GM12878 (cell line): ENCODE data around the gene TRAPPC12. TPM values are rescaled to one million over a fixed set of nuclear protein-coding genes. Genes with fewer than 3 reads are reported as not detected.
A peak's percentile ranks its signal among the peaks of the same experiment; 100 is the strongest.

Source experiments
- BACH1 ChIP-seq: fragments of 450-650 bp; IDR thresholded peaks from 2 replicates; pipeline ENCODE4 v1.6.1; 2017; ENCODE audit warnings: mild to moderate bottlenecking, borderline replicate concordance
- BRCA1 ChIP-seq: IDR thresholded peaks from 2 replicates; pipeline ENCODE4 v1.6.1; 2011; ENCODE audit warnings: low read depth, low read length, improper control_type of control experiment
- EED ChIP-seq: sonication (generic); IDR thresholded peaks from 2 replicates; pipeline ENCODE4 v1.6.1; 2016; ENCODE audit warnings: antibody characterized with exemption, low read depth
- GABPA ChIP-seq: IDR thresholded peaks from 2 replicates; pipeline ENCODE4 v1.6.1; 2014; ENCODE audit warnings: antibody characterized with exemption, low read depth, mild to moderate bottlenecking, inconsistent platforms
- HCFC1 ChIP-seq: fragments of 150-350 bp; IDR thresholded peaks from 2 replicates; pipeline ENCODE4 v1.6.1; 2014; ENCODE audit warnings: low read length
- IRF4 ChIP-seq: IDR thresholded peaks from 2 replicates; pipeline ENCODE4 v1.6.1; 2011; ENCODE audit warnings: low read depth, low read length
- KAT2A ChIP-seq: conservative IDR thresholded peaks from 2 replicates; pipeline ENCODE4 v1.6.1; 2011; ENCODE audit warnings: low read depth, low read length; ENCODE audit not compliant: control insufficient read depth
- NFYA ChIP-seq: IDR thresholded peaks from 2 replicates; pipeline ENCODE4 v1.6.1; 2011; ENCODE audit warnings: low read depth, mild to moderate bottlenecking, low read length, improper control_type of control experiment, borderline replicate concordance
- NFYB ChIP-seq: IDR thresholded peaks from 2 replicates; pipeline ENCODE4 v1.6.1; 2011; ENCODE audit warnings: low read depth, mild to moderate bottlenecking, low read length, improper control_type of control experiment, moderate library complexity; ENCODE audit not compliant: insufficient read depth
- POLR2A ChIP-seq: IDR thresholded peaks from 2 replicates; pipeline ENCODE4 v1.6.1; 2011; ENCODE audit warnings: low read depth, mild to moderate bottlenecking, low read length
- POLR2AphosphoS5 ChIP-seq: IDR thresholded peaks from 2 replicates; pipeline ENCODE4 v1.6.1; 2011; ENCODE audit warnings: mild to moderate bottlenecking, low read length, inconsistent platforms
- POU2F2 ChIP-seq: IDR thresholded peaks from 3 replicates; pipeline ENCODE4 v1.6.1; 2011; ENCODE audit warnings: low read depth, mild to moderate bottlenecking, low read length, borderline replicate concordance
- RAD21 ChIP-seq: IDR thresholded peaks from 2 replicates; pipeline ENCODE4 v1.6.1; 2011; ENCODE audit warnings: mild to moderate bottlenecking, low read depth, low read length, moderate library complexity; ENCODE audit not compliant: insufficient read depth
- RELA ChIP-seq: fragments of 450-650 bp; IDR thresholded peaks from 2 replicates; pipeline ENCODE4 v1.8.0; 2014; ENCODE audit warnings: borderline replicate concordance; ENCODE audit not compliant: partially characterized antibody
- SIX5 ChIP-seq: IDR thresholded peaks from 2 replicates; pipeline ENCODE4 v1.6.1; 2011; ENCODE audit warnings: mild to moderate bottlenecking, low read depth, low read length, moderate library complexity; ENCODE audit not compliant: severe bottlenecking
- SMAD1 ChIP-seq: fragments of 450-650 bp; IDR thresholded peaks from 2 replicates; pipeline ENCODE4 v1.6.1; 2018; ENCODE audit warnings: mild to moderate bottlenecking, low read depth; ENCODE audit not compliant: partially characterized antibody
- SMAD5 ChIP-seq: IDR thresholded peaks from 2 replicates; pipeline ENCODE4 v1.6.1; 2016; ENCODE audit warnings: antibody characterized with exemption, low read depth
- SMC3 ChIP-seq: IDR thresholded peaks from 2 replicates; pipeline ENCODE4 v1.6.1; 2011; ENCODE audit warnings: low read length, improper control_type of control experiment, borderline replicate concordance
- ZNF24 ChIP-seq: fragments of 450-650 bp; IDR thresholded peaks from 2 replicates; pipeline ENCODE4 v1.6.1; 2017; ENCODE audit warnings: antibody characterized with exemption, mild to moderate bottlenecking
- polyA plus RNA-seq, 11 experiments: library from polyadenylated mRNA; depleted of rRNA in 4 of 11; unstranded in 6 of 11; stranded (reverse) in 5 of 11; fragments of >200 nt; fragmentation: Nextera tagmentation in 4 of 11; fragmentation: Illumina TruSeq in 1 of 11; extraction: Ambion mirVana in 4 of 11; extraction: Trizol in 1 of 11; gene quantifications; 1 replicate in 1 of 11; 2 replicates in 10 of 11; pipeline versions ENCODE4 v1.2.1 to v1.2.3, GENCODE V29; 2011 to 2016; ENCODE audit warnings: inconsistent platforms in 2 of 11, missing spikeins in 2 of 11, low read depth in 1 of 11
- total RNA-seq, 4 experiments: library from RNA; depleted of rRNA in 3 of 4; stranded (reverse); fragments of >200 nt in 3 of 4; fragmentation: Illumina TruSeq in 1 of 4; extraction: Trizol in 1 of 4; gene quantifications; 2 replicates each; pipeline versions ENCODE4 v1.2.1 to v1.2.3, GENCODE V29; 2013 to 2021
- TF ChIP-seq, protein P1 (sequence below): fragments of 150-350 bp; IDR thresholded peaks from 2 replicates; pipeline ENCODE4 v1.6.1; 2014; ENCODE audit warnings: mild to moderate bottlenecking, low read depth, low read length
- TF ChIP-seq, protein P2 (sequence below): fragments of 150-350 bp; IDR thresholded peaks from 2 replicates; pipeline ENCODE4 v1.6.1; 2016; ENCODE audit warnings: low read depth, low read length
- TF ChIP-seq, protein P3 (sequence below): fragments of 450-650 bp; formaldehyde crosslinking; IDR thresholded peaks from 2 replicates; pipeline ENCODE4 v1.4.0; 2020; ENCODE audit warnings: mild to moderate bottlenecking, moderate library complexity

The TRAPPC12 gene
- total and polyA plus RNA-seq, 10 of the 15 experiments (the other 5 are each of a cell fraction or from before 2014, with no cell fraction given) = 8.6 to 77.1 (median 37.4) TPM

DNA sequence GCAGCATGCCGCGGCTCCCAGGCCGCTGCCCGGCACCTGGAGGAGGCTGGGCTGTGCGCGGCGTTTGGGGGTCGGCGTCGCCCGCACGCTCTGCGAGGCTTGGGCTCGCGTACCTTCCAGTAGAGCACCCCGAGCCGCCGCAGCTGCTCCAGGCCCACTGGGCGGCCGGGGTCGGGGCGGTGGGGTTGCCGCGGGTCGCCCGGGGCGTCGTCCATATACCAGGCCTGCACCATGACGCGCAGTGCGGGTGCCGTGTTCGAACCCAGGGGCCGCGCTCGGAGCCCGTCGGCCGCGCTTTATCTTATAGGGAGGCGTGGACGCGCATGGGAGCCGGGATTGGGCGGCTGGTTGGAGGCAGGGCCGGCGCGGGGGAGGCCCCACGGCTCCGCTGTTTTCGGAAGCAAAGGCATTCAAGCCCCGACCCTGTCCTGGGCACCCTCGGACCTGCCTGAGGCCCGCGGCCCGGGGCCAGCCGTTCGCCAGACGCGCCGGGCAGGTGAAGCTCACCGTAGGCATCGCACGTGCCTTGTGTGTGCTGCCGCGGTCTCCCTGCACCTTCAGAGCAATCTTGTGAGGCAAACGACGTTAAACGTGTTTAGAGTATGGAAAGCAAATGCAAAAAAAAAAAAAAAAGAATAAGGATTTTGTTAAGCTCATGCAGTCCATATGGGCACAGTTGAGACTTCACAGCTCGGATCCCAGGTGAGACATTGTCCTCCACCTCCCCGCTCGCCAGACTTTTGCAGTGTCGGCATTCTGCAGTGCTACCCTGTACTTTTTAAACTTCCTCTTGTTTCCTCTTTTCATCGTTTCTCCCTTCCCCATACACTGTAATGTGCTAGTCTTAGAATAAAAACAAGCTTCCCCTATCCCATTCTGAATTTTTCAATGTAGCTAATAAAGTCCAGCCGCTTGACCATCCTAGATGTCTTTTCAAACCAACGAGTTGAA lies 140.0 kb downstream of the TRAPPC12 start, which contains the start of gene ADI1 (continued):
- TF ChIP-seq POU2F2 (0 out of 3 replicates have a peak, but pooled peaks have one; percentile 42), SIX5 (no peak), NFYB (0 out of 2 replicates have a peak, but pooled peaks have one; percentile 12), NFYA (no peak), SMC3 (no peak), POLR2A (peak; percentile 87), KAT2A (no peak), ZNF24 (no peak), GABPA (no peak), IRF4 (no peak), SMAD5 (peak; percentile 35; the same call in 1 of the 2 replicates), BRCA1 (no peak), HCFC1 (0 out of 2 replicates have a peak, but pooled peaks have one; percentile 7), RELA (peak; percentile 8), SMAD1 (no peak), RAD21 (no peak), BACH1 (peak; percentile 6), POLR2AphosphoS5 (peak; percentile 57), EED (no peak)
- TF ChIP-seq, protein P1, sequence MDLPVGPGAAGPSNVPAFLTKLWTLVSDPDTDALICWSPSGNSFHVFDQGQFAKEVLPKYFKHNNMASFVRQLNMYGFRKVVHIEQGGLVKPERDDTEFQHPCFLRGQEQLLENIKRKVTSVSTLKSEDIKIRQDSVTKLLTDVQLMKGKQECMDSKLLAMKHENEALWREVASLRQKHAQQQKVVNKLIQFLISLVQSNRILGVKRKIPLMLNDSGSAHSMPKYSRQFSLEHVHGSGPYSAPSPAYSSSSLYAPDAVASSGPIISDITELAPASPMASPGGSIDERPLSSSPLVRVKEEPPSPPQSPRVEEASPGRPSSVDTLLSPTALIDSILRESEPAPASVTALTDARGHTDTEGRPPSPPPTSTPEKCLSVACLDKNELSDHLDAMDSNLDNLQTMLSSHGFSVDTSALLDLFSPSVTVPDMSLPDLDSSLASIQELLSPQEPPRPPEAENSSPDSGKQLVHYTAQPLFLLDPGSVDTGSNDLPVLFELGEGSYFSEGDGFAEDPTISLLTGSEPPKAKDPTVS = no peak
- TF ChIP-seq, protein P2, sequence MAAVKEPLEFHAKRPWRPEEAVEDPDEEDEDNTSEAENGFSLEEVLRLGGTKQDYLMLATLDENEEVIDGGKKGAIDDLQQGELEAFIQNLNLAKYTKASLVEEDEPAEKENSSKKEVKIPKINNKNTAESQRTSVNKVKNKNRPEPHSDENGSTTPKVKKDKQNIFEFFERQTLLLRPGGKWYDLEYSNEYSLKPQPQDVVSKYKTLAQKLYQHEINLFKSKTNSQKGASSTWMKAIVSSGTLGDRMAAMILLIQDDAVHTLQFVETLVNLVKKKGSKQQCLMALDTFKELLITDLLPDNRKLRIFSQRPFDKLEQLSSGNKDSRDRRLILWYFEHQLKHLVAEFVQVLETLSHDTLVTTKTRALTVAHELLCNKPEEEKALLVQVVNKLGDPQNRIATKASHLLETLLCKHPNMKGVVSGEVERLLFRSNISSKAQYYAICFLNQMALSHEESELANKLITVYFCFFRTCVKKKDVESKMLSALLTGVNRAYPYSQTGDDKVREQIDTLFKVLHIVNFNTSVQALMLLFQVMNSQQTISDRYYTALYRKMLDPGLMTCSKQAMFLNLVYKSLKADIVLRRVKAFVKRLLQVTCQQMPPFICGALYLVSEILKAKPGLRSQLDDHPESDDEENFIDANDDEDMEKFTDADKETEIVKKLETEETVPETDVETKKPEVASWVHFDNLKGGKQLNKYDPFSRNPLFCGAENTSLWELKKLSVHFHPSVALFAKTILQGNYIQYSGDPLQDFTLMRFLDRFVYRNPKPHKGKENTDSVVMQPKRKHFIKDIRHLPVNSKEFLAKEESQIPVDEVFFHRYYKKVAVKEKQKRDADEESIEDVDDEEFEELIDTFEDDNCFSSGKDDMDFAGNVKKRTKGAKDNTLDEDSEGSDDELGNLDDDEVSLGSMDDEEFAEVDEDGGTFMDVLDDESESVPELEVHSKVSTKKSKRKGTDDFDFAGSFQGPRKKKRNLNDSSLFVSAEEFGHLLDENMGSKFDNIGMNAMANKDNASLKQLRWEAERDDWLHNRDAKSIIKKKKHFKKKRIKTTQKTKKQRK = no peak
- TF ChIP-seq, protein P3, sequence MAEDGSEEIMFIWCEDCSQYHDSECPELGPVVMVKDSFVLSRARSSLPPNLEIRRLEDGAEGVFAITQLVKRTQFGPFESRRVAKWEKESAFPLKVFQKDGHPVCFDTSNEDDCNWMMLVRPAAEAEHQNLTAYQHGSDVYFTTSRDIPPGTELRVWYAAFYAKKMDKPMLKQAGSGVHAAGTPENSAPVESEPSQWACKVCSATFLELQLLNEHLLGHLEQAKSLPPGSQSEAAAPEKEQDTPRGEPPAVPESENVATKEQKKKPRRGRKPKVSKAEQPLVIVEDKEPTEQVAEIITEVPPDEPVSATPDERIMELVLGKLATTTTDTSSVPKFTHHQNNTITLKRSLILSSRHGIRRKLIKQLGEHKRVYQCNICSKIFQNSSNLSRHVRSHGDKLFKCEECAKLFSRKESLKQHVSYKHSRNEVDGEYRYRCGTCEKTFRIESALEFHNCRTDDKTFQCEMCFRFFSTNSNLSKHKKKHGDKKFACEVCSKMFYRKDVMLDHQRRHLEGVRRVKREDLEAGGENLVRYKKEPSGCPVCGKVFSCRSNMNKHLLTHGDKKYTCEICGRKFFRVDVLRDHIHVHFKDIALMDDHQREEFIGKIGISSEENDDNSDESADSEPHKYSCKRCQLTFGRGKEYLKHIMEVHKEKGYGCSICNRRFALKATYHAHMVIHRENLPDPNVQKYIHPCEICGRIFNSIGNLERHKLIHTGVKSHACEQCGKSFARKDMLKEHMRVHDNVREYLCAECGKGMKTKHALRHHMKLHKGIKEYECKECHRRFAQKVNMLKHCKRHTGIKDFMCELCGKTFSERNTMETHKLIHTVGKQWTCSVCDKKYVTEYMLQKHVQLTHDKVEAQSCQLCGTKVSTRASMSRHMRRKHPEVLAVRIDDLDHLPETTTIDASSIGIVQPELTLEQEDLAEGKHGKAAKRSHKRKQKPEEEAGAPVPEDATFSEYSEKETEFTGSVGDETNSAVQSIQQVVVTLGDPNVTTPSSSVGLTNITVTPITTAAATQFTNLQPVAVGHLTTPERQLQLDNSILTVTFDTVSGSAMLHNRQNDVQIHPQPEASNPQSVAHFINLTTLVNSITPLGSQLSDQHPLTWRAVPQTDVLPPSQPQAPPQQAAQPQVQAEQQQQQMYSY (CRISPR knock-in tag) = 0 out of 2 replicates have a peak, but pooled peaks have one; percentile 33
